ENCODE measurements around the gene MYBPC2.
"Not testable (repeated sequence)": the region's sequence is repeated elsewhere in the genome, so short reads cannot be mapped to it uniquely, and the experiment has no call there.

The MYBPC2 gene

GRCh38 chr19:50428772-50429463 lies 3.8 kb upstream of the MYBPC2 start:
- DNase-seq, result no peak

- DNase-seq, result no peak
These were observed 1.8 kb upstream of the MYBPC2 start for GRCh38 chr19:50430888-50431342.

GRCh38 chr19:50431343-50432220 lies 1.1 kb upstream of the MYBPC2 start:
- peak; percentile 90 for DNase-seq

- no peak for DNase-seq
These were observed 799 bp downstream of the MYBPC2 start for GRCh38 chr19:50433201-50434180.

- DNase-seq, result no peak
These were observed 1.8 kb downstream of the MYBPC2 start for GRCh38 chr19:50434525-50434924.

- no peak for DNase-seq
These were observed 2.5 kb downstream of the MYBPC2 start for GRCh38 chr19:50435221-50435620.

- no peak for DNase-seq
These were observed 2.9 kb downstream of the MYBPC2 start for GRCh38 chr19:50435627-50436026.

GRCh38 chr19:50437862-50438449 lies 5.3 kb downstream of the MYBPC2 start:
- DNase-seq, result no peak

GRCh38 chr19:50439130-50439529 lies 6.4 kb downstream of the MYBPC2 start:
- DNase-seq, result not testable (repeated sequence)

GRCh38 chr19:50444059-50444458 lies 11.4 kb downstream of the MYBPC2 start:
- DNase-seq, result no peak

GRCh38 chr19:50447053-50447452 lies 14.4 kb downstream of the MYBPC2 start:
- DNase-seq, result no peak

GRCh38 chr19:50447750-50448149 lies 15.1 kb downstream of the MYBPC2 start:
- DNase-seq, result no peak

GRCh38 chr19:50449236-50449899 lies 16.7 kb downstream of the MYBPC2 start:
- DNase-seq, result no peak

- no peak for DNase-seq
These were observed 17.9 kb downstream of the MYBPC2 start for GRCh38 chr19:50450369-50451222.

- no peak for DNase-seq
These were observed 18.5 kb downstream of the MYBPC2 start for GRCh38 chr19:50451223-50451534.

GRCh38 chr19:50453243-50453642 lies 20.6 kb downstream of the MYBPC2 start:
- no peak for DNase-seq

- no peak for DNase-seq
These were observed 23.3 kb downstream of the MYBPC2 start for GRCh38 chr19:50455992-50456391.

- DNase-seq, result no peak
These were observed 24.6 kb downstream of the MYBPC2 start for GRCh38 chr19:50457300-50457699.

- DNase-seq, result no peak
These were observed 25.8 kb downstream of the MYBPC2 start for GRCh38 chr19:50458396-50459066.

- DNase-seq, result no peak
These were observed 26.4 kb downstream of the MYBPC2 start for GRCh38 chr19:50459067-50459456.

- no peak for DNase-seq
These were observed 26.9 kb downstream of the MYBPC2 start for GRCh38 chr19:50459638-50460037.

All from activated CD4-positive, alpha-beta T cell treated with anti-CD3 and anti-CD28 coated beads for 48 hours (primary cell).